Placental pericyte (primary cell): ENCODE results near the gene FAM180A. TPM values are rescaled to one million over a fixed set of nuclear protein-coding genes. Genes with fewer than 3 reads are reported as not detected.

Experiments
- total RNA-seq: library from RNA; depleted of rRNA; stranded (reverse); fragments of >200 nt; gene quantifications from 2 replicates; pipeline ENCODE4 v1.2.3, GENCODE V29; 2012

FAM180A gene
- 0.22 and 15.6 TPM in 2 replicates for total RNA-seq

GRCh38 chr7:135748770-135749169, at the start of gene FAM180A:
Gene FAM180A (minus strand): TSS chr7:135748813. CDS start chr7:135748580, 233 bp downstream.

DNA sequence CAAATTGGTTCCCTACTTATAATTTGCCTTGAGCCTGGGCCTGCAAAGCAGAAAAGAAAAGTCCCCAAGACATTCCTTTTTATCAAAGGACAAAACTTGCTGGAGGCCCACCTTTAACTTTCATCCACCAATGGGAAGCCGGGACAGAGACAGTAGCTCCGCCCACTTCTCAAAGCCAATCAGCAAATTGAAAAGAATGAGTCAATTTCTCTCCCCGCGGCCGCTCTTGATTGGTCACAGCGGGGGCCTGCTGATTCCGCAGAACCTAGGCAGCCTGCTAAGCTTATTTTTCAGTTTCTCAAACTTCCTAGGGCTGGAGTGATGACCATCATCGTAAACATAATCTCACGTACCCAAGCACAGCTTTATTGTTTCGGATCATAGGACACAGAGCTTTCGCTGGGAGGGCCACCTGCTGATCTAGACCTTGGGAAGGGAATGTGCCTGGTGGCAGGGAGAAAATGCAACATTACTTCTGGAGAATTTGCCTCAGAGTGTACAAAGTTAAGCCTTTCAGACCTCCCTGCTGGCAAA, 20.4 kb downstream of the FAM180A start, which contains the start of gene SLC13A4:
SLC13A4 (minus strand) TSS at position 51 of the 534 bp plus-strand sequence. CDS start 690 bp downstream, outside the sequence.

Other genes starting within 250 kb of the FAM180A start
- gene CNOT4, start 238.7 kb downstream of the FAM180A start, total RNA-seq: 7.9 and 14.6 TPM in 2 replicates
- 23.9 and 111 TPM in 2 replicates for gene NUP205, start 190.9 kb downstream of the FAM180A start, total RNA-seq
- gene STMP1, start 86.3 kb downstream of the FAM180A start, total RNA-seq: 11.2 and 20.8 TPM in 2 replicates
- gene SLC13A4, start 20.6 kb downstream of the FAM180A start, total RNA-seq: 0.14 TPM in 1 of 2 replicates, not detected in the other
- 74.8 and 176 TPM in 2 replicates for gene MTPN, start 228.5 kb upstream of the FAM180A start, total RNA-seq